ENCODE data around the gene WDR33.
"Not testable (repeated sequence)": the region's sequence is repeated elsewhere in the genome, so short reads cannot be mapped to it uniquely, and the experiment has no call there.

Gene WDR33

DNA sequence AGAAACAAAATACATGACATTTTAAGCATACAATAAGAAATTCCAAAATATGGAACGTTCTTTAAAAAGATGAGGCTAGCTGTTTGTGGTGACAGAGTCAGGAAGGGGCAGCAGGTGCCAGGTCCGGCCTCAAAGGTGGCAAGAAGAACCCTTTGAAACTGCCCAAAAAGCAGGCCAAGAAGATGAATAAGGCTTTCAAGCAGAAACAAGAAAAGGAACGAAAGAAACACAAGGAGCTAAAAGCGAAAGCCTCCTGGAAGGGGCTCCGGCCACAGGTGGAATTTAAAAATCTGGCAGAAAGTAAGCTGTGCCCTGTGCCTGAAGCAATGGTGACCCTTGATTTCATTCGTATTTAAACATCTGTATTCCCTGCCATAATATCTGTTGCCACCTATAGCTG lies 5.5 kb downstream of the WDR33 start:
- FAIRE-seq (no peak), DNase-seq (ENCODE audit: insufficient read length) (no peak)
- no peak for TF ChIP-seq POLR2A (IDR thresholded peaks at IDR 0.05; ENCODE audit: low read depth, low read length)
- TF ChIP-seq TAF1 (IDR thresholded peaks at IDR 0.05; ENCODE audit: borderline replicate concordance, low read depth, low read length): no peak
- no peak for TF ChIP-seq POLR2AphosphoS5 (IDR thresholded peaks at IDR 0.05; ENCODE audit: low read depth, low read length)

DNA sequence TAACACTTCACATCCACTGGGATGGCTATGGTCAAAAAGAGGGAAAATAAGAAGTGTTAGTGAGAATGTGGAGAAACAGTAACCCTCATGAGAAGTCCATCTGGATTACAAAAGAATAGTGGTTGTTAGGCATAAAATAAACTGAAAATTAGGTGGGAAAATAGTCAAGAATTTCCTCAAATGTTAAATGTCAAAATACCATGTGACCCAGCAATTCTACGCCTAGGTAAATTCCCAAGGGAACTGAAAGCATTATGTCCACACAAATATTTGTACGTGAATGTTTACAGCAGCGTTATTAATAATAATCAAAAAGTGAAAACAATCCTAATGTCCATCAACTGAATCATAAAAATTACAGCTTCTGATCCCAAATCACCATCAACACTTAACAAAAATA lies 11.0 kb downstream of the WDR33 start:
- no peak for TF ChIP-seq POLR2A (IDR thresholded peaks at IDR 0.05; ENCODE audit: low read depth, low read length)
- no peak for TF ChIP-seq POLR2AphosphoS5 (IDR thresholded peaks at IDR 0.05; ENCODE audit: low read depth, low read length)
- no peak for TF ChIP-seq TAF1 (IDR thresholded peaks at IDR 0.05; ENCODE audit: borderline replicate concordance, low read depth, low read length)
- DNase-seq (ENCODE audit: insufficient read length): no peak
- FAIRE-seq: no peak

DNA sequence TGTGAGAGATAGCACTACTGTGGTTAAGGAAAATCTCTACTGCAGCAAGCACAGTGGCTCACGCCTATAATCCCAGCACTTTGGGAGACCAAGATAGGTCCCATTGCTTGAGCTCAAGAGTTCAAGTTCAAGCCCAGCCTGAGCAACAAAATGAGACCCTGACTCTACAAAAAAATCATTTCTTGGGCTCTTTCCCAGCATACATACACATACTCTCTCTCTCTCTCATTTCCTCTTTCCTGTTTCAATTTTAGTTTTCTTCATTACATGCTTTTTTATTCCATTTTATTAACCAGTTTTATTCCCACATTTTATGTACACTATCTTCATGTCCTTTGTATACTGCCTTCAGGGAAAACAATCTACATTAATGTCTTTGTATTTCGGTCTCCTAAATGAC lies 14.6 kb downstream of the WDR33 start:
- TF ChIP-seq POLR2AphosphoS5 (IDR thresholded peaks at IDR 0.05; ENCODE audit: low read depth, low read length) (no peak), POLR2A (IDR thresholded peaks at IDR 0.05; ENCODE audit: low read depth, low read length) (no peak), TAF1 (IDR thresholded peaks at IDR 0.05; ENCODE audit: borderline replicate concordance, low read depth, low read length) (no peak)
- FAIRE-seq (no peak), DNase-seq (ENCODE audit: insufficient read length) (no peak)

DNA sequence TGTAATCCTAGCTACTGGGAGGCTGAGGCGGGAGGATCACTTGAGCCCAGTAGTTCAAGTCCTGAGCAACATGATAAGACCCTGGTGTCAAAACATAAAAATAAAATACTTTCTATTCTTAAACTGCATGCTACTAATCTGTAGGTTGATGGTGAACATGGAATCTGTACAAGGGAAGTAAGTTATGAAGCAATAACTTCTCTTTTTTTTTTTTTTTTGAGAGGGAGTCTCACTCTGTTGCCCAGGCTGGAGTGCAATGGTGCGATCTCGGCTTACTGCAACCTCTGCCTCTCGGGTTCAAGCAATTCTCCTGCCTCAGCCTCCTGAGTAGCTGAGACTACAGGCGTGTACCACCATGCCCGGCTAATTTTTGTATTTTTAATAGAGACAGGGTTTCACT lies 16.1 kb downstream of the WDR33 start:
- FAIRE-seq; DNase-seq (ENCODE audit: insufficient read length): not testable (repeated sequence)

DNA sequence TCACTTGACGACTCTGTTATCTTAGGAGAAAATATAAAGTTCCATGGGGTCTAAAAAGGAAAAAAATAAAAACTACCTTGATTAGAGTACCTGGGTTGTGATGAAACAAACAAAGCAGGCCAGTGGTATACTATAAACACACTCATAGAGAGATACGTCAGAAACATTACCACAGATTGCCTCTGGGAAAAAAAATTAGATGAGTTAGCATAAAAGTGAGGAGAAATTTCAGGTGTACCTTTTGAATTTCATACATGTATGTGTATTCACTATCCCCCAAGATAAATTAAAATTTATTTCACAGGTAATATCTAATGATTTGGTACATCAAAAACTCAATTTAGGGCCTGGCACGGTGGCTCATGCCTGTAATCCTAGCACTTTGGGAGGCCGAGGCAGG lies 18.2 kb downstream of the WDR33 start:
- DNase-seq (ENCODE audit: insufficient read length) (no peak), FAIRE-seq (no peak)
- TF ChIP-seq POLR2A (IDR thresholded peaks at IDR 0.05; ENCODE audit: low read depth, low read length): no peak

DNA sequence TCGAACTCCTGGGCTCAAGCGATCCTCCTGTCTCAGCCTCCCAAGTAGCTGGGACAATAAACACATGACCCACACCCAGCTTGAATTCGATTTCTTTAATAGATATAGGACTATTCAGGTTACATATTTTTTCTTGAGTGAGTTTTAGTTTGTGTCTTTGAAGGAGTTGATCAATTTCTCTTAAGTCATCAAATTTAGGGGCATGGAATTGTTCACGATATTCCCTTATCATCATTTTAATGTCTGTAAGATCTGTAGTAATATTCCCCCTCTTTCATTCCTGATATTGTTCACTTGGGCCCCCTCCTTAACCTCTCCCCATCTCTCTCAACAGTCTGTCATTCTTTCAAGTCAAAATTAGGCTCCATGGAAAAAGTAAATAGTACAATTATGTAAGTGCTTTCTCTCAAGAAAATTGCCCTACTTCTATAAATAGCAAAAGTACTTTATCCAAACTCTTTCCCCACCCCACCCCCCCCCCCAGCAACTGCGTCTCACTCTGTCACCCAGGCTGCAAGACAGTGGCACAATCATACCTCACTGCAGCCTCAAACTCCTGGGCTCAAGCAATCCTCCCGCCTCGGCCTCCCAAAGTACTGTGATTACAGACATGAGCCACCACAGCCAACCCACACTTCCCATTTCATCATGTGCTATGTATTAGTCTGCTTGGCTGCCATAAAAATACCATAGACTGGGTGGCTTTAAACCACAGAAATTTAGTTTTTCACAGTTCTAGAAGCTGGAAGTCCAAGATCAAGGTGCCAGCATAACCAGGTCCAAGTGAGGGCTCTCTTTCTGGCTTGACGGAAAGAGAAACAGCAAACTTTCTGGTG lies 20.1 kb downstream of the WDR33 start:
- TF ChIP-seq TAF1 (IDR thresholded peaks at IDR 0.05; ENCODE audit: borderline replicate concordance, low read depth, low read length) (no peak), POLR2AphosphoS5 (IDR thresholded peaks at IDR 0.05; ENCODE audit: low read depth, low read length) (no peak), POLR2A (IDR thresholded peaks at IDR 0.05; ENCODE audit: low read depth, low read length) (no peak)
- no peak for DNase-seq (ENCODE audit: insufficient read length)
- FAIRE-seq: no peak

DNA sequence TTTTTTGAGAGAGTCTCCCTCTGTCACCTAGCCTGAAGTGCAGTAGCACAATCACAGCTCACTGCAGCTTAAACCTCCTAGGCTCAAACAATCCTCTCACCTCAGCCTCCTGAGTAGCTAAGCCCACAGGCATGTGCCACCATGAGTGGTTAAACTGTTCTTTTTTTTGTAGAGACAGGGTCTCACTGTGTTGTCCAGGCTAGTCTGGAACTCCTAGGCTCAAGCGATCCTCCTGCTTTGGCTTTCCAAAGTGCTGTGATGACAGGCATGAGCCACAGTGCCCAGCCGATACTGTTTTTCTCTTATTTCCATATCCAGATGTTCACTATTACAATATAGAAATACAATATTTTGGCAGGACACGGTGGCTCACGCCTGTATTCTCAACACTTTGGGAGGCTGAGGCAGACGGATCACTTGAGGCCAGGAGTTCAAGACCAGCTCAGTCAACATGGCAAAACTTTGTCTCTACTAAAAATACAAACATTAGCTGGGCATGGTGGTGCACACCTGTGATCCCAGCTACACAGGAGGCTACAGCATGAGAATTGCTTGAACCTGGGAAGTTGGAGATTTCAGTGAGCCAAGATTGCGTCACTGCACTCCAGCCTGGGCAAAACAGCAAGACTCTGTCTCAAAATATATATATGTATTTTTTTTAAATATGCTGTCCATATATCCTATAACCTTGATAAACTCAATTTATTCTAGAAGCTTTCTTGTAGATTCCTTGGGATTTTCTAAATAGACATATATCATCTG lies 24.7 kb downstream of the WDR33 start:
- no peak for TF ChIP-seq POLR2AphosphoS5 (IDR thresholded peaks at IDR 0.05; ENCODE audit: low read depth, low read length)
- TF ChIP-seq POLR2A (IDR thresholded peaks at IDR 0.05; ENCODE audit: low read depth, low read length): no peak
- TF ChIP-seq TAF1 (IDR thresholded peaks at IDR 0.05; ENCODE audit: borderline replicate concordance, low read depth, low read length): no peak
- FAIRE-seq (no peak), DNase-seq (ENCODE audit: insufficient read length) (no peak)

DNA sequence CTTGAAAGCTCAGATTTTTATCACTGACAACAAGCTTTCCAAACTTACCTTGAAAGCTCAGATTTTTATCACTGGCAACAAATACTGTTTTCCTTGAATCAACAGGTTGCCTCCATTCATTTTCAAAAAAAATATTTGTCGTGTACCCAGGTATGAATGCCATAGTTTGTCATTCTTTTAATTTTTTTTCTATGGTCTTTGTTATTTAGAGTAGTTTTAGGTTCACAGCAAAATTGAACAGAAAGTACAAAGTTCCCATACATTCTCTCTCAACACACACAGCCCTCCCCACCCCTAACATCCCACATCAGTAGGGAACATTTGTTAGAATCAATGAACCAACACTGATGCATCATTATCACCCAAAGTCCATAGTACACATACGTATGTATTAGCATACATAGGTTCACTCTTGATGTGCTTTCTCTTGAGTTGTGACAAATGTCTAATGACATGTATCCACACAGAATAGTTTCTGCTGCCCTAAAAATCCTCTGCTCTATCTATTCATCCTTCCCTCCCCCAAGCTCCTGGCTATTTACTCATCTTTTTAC lies 25.9 kb downstream of the WDR33 start:
- no peak for TF ChIP-seq TAF1 (IDR thresholded peaks at IDR 0.05; ENCODE audit: borderline replicate concordance, low read depth, low read length)
- TF ChIP-seq POLR2AphosphoS5 (IDR thresholded peaks at IDR 0.05; ENCODE audit: low read depth, low read length): no peak
- TF ChIP-seq POLR2A (IDR thresholded peaks at IDR 0.05; ENCODE audit: low read depth, low read length): no peak
- no peak for FAIRE-seq

DNA sequence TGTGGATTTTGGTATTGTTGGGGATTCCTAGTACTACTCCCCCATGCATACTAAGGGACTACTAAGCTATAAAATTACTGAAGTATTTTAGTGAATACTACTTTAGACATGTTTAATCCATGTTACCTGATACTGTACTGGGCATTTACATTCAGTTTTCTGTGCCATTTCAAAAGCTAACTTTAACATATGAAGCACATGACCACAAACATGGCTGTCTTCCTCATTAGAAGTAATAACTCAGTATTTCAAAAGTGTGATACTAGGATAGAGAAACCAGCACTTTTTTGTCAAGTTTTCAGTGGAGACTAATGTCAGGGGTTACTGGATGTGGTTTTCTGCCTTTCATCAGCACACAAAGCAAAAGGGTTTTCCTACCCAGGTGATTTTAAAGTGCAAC lies 27.9 kb downstream of the WDR33 start:
- TF ChIP-seq POLR2A (IDR thresholded peaks at IDR 0.05; ENCODE audit: low read depth, low read length) (no peak), POLR2AphosphoS5 (IDR thresholded peaks at IDR 0.05; ENCODE audit: low read depth, low read length) (no peak), TAF1 (IDR thresholded peaks at IDR 0.05; ENCODE audit: borderline replicate concordance, low read depth, low read length) (no peak)
- no peak for DNase-seq (ENCODE audit: insufficient read length)
- no peak for FAIRE-seq

More for the DNA sequence above, 25.9 kb downstream of the WDR33 start:
- DNase-seq (ENCODE audit: insufficient read length): no peak

DNA sequence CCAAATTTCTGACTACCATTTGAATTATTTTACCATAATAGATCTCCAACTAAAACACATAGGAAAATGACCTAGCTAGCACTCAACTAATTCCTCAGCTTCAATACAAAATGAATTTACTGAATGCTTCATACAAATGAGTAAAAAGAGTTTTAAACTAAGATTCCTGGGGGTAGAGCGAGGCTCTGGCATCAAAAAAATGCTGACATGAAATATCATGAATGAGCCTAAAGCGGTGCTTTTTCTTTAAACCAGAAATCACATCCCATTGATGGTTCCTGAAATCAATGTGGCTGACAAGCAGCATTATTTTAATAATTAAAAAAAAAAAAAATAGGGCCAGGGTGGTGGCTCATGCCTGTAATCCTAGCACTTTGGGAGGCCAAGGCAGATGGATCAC lies 32.1 kb downstream of the WDR33 start:
- TF ChIP-seq TAF1 (IDR thresholded peaks at IDR 0.05; ENCODE audit: borderline replicate concordance, low read depth, low read length): no peak
- no peak for DNase-seq (ENCODE audit: insufficient read length)
- no peak for FAIRE-seq

DNA sequence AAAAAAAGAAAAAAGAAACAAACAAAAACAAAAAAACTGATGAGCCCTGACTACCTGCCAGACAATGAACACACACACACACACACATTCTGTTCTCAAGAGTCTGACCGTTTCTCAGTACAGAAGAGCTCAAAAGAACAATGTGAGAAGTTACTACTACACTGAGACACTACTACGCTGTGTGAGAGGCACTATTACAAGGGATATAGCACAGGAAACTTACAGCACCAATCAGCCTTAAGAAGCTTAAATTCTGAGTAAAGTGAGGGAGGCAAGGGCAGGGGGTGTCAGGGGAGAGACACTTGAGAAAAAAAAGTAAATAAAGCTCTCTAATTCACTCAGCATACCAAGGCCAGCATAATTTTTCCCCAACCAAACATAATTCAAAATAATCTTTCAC lies 32.5 kb downstream of the WDR33 start:
- no peak for DNase-seq (ENCODE audit: insufficient read length)
- TF ChIP-seq POLR2AphosphoS5 (IDR thresholded peaks at IDR 0.05; ENCODE audit: low read depth, low read length) (no peak), TAF1 (IDR thresholded peaks at IDR 0.05; ENCODE audit: borderline replicate concordance, low read depth, low read length) (no peak), POLR2A (IDR thresholded peaks at IDR 0.05; ENCODE audit: low read depth, low read length) (no peak)
- FAIRE-seq: no peak

DNA sequence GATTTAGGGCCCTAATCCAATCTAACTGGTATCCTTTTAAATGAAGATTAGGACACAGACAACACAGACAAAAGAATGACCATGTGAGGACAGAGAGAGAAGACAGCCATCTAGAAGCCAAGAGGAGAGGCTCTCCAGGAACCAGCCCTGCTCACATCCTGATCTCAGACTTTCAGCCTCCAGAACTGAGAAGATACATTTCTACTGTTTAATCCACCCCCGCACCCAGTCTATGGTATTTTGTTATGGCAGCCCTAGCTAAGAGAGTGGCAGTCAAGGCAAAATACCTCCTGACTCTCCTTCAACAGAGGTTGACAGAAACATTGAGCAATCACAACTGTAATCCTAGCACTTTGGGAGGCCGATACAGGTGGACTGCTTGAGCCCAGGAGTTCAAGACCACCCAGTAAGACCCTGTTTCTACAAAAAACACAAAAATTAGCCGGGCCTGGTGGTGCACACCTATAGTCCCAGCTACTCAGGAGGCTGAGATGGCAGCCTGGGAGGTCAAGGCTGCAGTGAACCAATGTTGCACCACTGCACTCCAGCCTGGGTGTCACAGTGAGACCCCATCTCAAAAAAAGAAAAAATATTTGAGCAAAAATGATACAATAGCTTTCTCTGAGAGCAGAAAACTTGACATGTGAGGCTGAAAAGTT lies 34.7 kb downstream of the WDR33 start:
- DNase-seq (ENCODE audit: insufficient read length) (no peak), FAIRE-seq (peak; percentile 5)
- TF ChIP-seq TAF1 (IDR thresholded peaks at IDR 0.05; ENCODE audit: borderline replicate concordance, low read depth, low read length): no peak
- TF ChIP-seq POLR2AphosphoS5 (IDR thresholded peaks at IDR 0.05; ENCODE audit: low read depth, low read length): no peak
- no peak for TF ChIP-seq POLR2A (IDR thresholded peaks at IDR 0.05; ENCODE audit: low read depth, low read length)
